HL-60 (cell line): Measurements from ENCODE around the gene DNAH14.

Experiments
- CTCF ChIP-seq: IDR thresholded peaks from one replicate; pipeline ENCODE4 v1.5.1; 2011; ENCODE audit warnings: low read length, control low read depth, inconsistent platforms; ENCODE audit not compliant: insufficient read depth
- GABPA ChIP-seq: IDR thresholded peaks from 2 replicates; pipeline ENCODE4 v1.6.1; 2012; ENCODE audit warnings: low read depth
- POLR2AphosphoS5 ChIP-seq: IDR thresholded peaks from 2 replicates; pipeline ENCODE4 v1.6.1; 2012; ENCODE audit warnings: low read depth

DNA sequence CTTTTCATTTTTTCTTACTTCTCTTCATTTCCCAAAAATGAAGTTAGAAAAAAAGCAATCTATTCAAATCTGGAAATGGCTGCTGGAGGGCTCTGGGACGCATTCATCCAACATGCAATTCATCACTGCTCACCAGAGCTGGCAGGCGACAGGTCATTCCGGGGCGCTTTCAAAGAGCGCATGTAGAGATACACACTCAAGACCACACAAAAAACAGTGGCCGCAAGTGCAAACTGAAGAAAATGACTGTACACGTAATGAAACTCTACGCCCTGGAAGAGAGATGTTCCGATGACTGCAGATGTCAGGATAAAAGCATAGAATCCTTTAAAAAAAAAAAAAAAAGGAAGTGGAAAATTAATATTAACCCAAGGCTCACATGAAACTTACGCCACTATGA lies 482.8 kb downstream of the DNAH14 start:
- TF ChIP-seq CTCF (no peak), GABPA (no peak), POLR2AphosphoS5 (no peak)
